HCT116 (cell line): Measurements from ENCODE around the gene REEP3. TPM values are rescaled to one million over a fixed set of nuclear protein-coding genes. Genes with fewer than 3 reads are reported as not detected.

ENCODE experiments used
- ATAC-seq: fragments of 200-7000 bp; cut with Tn5 transposase; 2 replicates; pipeline ENCODE4 v1.9.1; 2020; ENCODE audit warnings: mild to moderate bottlenecking, moderate library complexity
- BruUV-seq: library from RNA; stranded (reverse); fragments of 400-500 nt; replicated peaks from 2 replicates; lab custom pipeline; 2021; lab: Mats Ljungman, UMichigan
- CTCF ChIA-PET: fragments of 300-600 bp; sonication (Branson Sonifier 250); formaldehyde crosslinking; loops from one replicate; lab custom pipeline; 2021; ENCODE audit warnings: antibody characterized with exemption; lab: Charles Lee
- POLR2A ChIA-PET: fragments of 300-600, 350-600 bp; sonication (Branson Sonifier 250); formaldehyde crosslinking; loops from one replicate; lab custom pipeline; 2021; ENCODE audit warnings: antibody characterized with exemption; lab: Charles Lee
- RAD21 ChIA-PET, 2 experiments: fragments of 300-600 bp; sonication (Branson Sonifier 250); formaldehyde crosslinking; loops; one replicate each; lab custom pipeline; 2023; ENCODE audit warnings: low total read pairs in 2 of 2; ENCODE audit not compliant: uncharacterized antibody in 2 of 2, unreplicated experiment in 2 of 2, low non-redundant PET in 1 of 2; lab: Charles Lee
- DNase-seq: peaks from one replicate; pipeline ENCODE4 v3.0.0-alpha.2; 2010; ENCODE audit warnings: low read depth, low spot score
- H2AFZ ChIP-seq: fragments of 200-600 bp; shearing (Covaris generic), sonication (generic); 2 replicates; pipeline ENCODE4 v1.6.1; 2017; ENCODE audit warnings: low read depth, mixed run types, mixed read lengths, antibody characterized with exemption, low read length; ENCODE audit not compliant: poor library complexity, severe bottlenecking
- H3K27ac ChIP-seq: 2 replicates; pipeline ENCODE4 v1.5.1; 2012; ENCODE audit warnings: low read depth, low read length
- H3K27me3 ChIP-seq: fragments of 200-600 bp; sonication (generic); 2 replicates; pipeline ENCODE4 v1.6.1; 2016; ENCODE audit warnings: mixed run types, low read length, mixed read lengths; ENCODE audit not compliant: insufficient read depth
- H3K36me3 ChIP-seq, 2 experiments: fragments of 200-500 bp in 1 of 2; fragments of 200-600 bp in 1 of 2; sonication (Bioruptor generic) in 1 of 2; sonication (generic) in 1 of 2; 2 replicates each; pipeline versions ENCODE4 v1.5.1 to v1.6.1; 2014 to 2016; ENCODE audit warnings: low read length in 2 of 2, inconsistent platforms in 1 of 2, mixed read lengths in 1 of 2, mixed run types in 1 of 2; ENCODE audit not compliant: insufficient read depth in 2 of 2, control insufficient read depth in 1 of 2
- H3K4me1 ChIP-seq, 2 experiments: fragments of 200-600 bp in 1 of 2; sonication (generic) in 1 of 2; 2 replicates each; pipeline versions ENCODE4 v1.5.1 to v1.6.1; 2012 to 2017; ENCODE audit warnings: low read length in 2 of 2, inconsistent platforms in 1 of 2, mild to moderate bottlenecking in 1 of 2, mixed read lengths in 1 of 2, mixed run types in 1 of 2, moderate library complexity in 1 of 2; ENCODE audit not compliant: insufficient read depth in 2 of 2, control insufficient read depth in 1 of 2
- H3K4me2 ChIP-seq: fragments of 200-600 bp; sonication (generic); 2 replicates; pipeline ENCODE4 v1.6.1; 2017; ENCODE audit warnings: mixed run types, low read length, mixed read lengths
- H3K4me3 ChIP-seq, 2 experiments: fragments of 200-600 bp in 1 of 2; sonication (generic) in 1 of 2; replicated peaks in 1 of 2; 2 replicates each; pipeline ENCODE4 v1.5.1; 2011 to 2016; ENCODE audit warnings: low read length in 2 of 2, control low read depth in 1 of 2, low read depth in 1 of 2, mild to moderate bottlenecking in 1 of 2, mixed read lengths in 1 of 2, mixed run types in 1 of 2
- H3K79me2 ChIP-seq: fragments of 200-600 bp; sonication (generic); 2 replicates; pipeline ENCODE4 v1.6.1; 2017; ENCODE audit warnings: mild to moderate bottlenecking, mixed run types, low read length, moderate library complexity, mixed read lengths; ENCODE audit not compliant: insufficient read depth
- H3K9ac ChIP-seq: fragments of 200-600 bp; sonication (generic); 2 replicates; pipeline ENCODE4 v1.6.1; 2016; ENCODE audit warnings: low read length, mixed read lengths
- H3K9me2 ChIP-seq: fragments of 200-600 bp; sonication (generic), shearing (Covaris generic); 2 replicates; pipeline ENCODE4 v1.6.1; 2017; ENCODE audit warnings: mixed run types, mild to moderate bottlenecking, moderate library complexity; ENCODE audit not compliant: insufficient read depth
- H3K9me3 ChIP-seq, 2 experiments: fragments of 200-500 bp in 1 of 2; fragments of 200-600 bp in 1 of 2; sonication (Bioruptor generic) in 1 of 2; sonication (generic) in 1 of 2; 2 replicates each; pipeline ENCODE4 v1.6.1; 2014 to 2017; ENCODE audit warnings: low read length in 2 of 2, mixed read lengths in 2 of 2, inconsistent platforms in 1 of 2, low read depth in 1 of 2, mild to moderate bottlenecking in 1 of 2, mixed run types in 1 of 2, moderate library complexity in 1 of 2; ENCODE audit not compliant: control insufficient read depth in 1 of 2, insufficient read depth in 1 of 2
- H4K20me1 ChIP-seq: fragments of 200-600 bp; sonication (generic), shearing (Covaris generic); 2 replicates; pipeline ENCODE4 v1.6.1; 2017; ENCODE audit warnings: mixed run types, mild to moderate bottlenecking, moderate library complexity; ENCODE audit not compliant: insufficient read depth
- CBX3 ChIP-seq: IDR thresholded peaks from 2 replicates; pipeline ENCODE4 v1.6.1; 2012; ENCODE audit warnings: low read depth
- CEBPB ChIP-seq: IDR thresholded peaks from 2 replicates; pipeline ENCODE4 v1.6.1; 2012; ENCODE audit warnings: low read depth
- JUND ChIP-seq: IDR thresholded peaks from 2 replicates; pipeline ENCODE4 v1.6.1; 2012
- TCF7L2 ChIP-seq: IDR thresholded peaks from 2 replicates; pipeline ENCODE4 v1.7.0; 2011; ENCODE audit warnings: borderline replicate concordance, inconsistent platforms; ENCODE audit not compliant: insufficient read depth, insufficient read length; ENCODE audit errors: extremely low read depth
- YY1 ChIP-seq: IDR thresholded peaks from 2 replicates; pipeline ENCODE4 v1.6.1; 2011; ENCODE audit warnings: low read length, low read depth, moderate library complexity, mild to moderate bottlenecking; ENCODE audit not compliant: insufficient replicate concordance; ENCODE audit errors: extremely low read depth
- intact Hi-C: fragments of 100-400 bp; cut with micrococcal nuclease; formaldehyde crosslinking; loops from 2 replicates; pipeline ENCODE4 v1.10.0; 2022
- total RNA-seq: library from RNA; stranded (reverse); gene quantifications from one replicate; pipeline ENCODE4 v1.2.1, GENCODE V29; 2021; ENCODE audit not compliant: unreplicated experiment
- TF ChIP-seq, protein P1 (sequence below), 3 experiments: fragments of 200-600 bp in 1 of 3; sonication (generic) in 1 of 3; IDR thresholded peaks in 2 of 3; conservative IDR thresholded peaks in 1 of 3; 2 replicates each; pipeline ENCODE4 v1.5.1; 2012 to 2017; ENCODE audit warnings: low read depth in 2 of 3, low read length in 2 of 3, antibody characterized with exemption in 1 of 3, borderline replicate concordance in 1 of 3, control low read depth in 1 of 3, mild to moderate bottlenecking in 1 of 3, mixed read lengths in 1 of 3, mixed run types in 1 of 3, moderate library complexity in 1 of 3; ENCODE audit not compliant: insufficient read depth in 1 of 3

REEP3 gene
- total RNA-seq, 1 experiment from 2014 or later: 41.3 TPM

DNA sequence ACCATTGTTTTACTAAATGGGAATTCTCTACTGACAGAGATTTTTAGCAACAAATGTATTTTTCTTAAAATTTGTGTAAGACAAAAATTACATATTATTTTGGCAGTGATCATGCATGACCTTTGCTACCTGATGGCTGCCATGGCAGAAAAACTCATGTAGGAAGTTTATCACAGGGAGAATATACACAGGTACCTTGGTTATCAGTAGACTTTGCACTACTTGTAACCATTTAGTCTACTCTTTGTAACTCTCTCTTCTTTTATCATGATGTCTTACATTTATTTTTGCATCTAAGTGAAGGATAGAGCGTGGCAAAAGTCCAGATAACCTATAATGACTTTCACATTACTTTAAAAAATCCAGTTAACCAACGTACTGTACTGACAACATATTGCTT, 34.1 kb downstream of the REEP3 start:
- Histone ChIP-seq H3K4me2 (peak overlapping the region; percentile 65), H3K4me3 (no peak overlapping the region), H3K9ac (peak overlapping the region; percentile 58), H3K4me1 (peaks cover 41 to 53% of the 10 kb centered on the region in 2 experiments), H3K36me3 (no peaks in the 10 kb centered on the region), H3K9me3 (no peaks in the 10 kb centered on the region), H2AFZ (no peak overlapping the region), H3K27ac (peak overlapping the region; percentile 84; the same call in 1 of the 2 replicates), H3K9me2 (no peaks in the 10 kb centered on the region), H3K27me3 (no peaks in the 10 kb centered on the region), H4K20me1 (no peaks in the 10 kb centered on the region; the same call in 1 of the 2 replicates), H3K79me2 (peaks cover 82% of the 10 kb centered on the region)
- ATAC-seq (no peak), DNase-seq (no peak)
- intact Hi-C loops: loop anchor here (10.0 kb wide), 1 partner anchor 159 kb away; no protein-coding TSS in a partner anchor
- ChIA-PET CTCF (no interaction called here), POLR2A (no interaction called here), RAD21 (no interaction called here)
- TF ChIP-seq CEBPB: no peak
- no peak for TF ChIP-seq TCF7L2
- TF ChIP-seq, protein P1, sequence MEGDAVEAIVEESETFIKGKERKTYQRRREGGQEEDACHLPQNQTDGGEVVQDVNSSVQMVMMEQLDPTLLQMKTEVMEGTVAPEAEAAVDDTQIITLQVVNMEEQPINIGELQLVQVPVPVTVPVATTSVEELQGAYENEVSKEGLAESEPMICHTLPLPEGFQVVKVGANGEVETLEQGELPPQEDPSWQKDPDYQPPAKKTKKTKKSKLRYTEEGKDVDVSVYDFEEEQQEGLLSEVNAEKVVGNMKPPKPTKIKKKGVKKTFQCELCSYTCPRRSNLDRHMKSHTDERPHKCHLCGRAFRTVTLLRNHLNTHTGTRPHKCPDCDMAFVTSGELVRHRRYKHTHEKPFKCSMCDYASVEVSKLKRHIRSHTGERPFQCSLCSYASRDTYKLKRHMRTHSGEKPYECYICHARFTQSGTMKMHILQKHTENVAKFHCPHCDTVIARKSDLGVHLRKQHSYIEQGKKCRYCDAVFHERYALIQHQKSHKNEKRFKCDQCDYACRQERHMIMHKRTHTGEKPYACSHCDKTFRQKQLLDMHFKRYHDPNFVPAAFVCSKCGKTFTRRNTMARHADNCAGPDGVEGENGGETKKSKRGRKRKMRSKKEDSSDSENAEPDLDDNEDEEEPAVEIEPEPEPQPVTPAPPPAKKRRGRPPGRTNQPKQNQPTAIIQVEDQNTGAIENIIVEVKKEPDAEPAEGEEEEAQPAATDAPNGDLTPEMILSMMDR (IDR thresholded peaks at IDR 0.05 in 2 of 3, conservative IDR thresholded peaks at IDR 0.05 in 1 of 3; ENCODE audit: borderline replicate concordance in 1 of 3, insufficient read depth in 1 of 3, low read depth in 2 of 3, low read length in 2 of 3): no peak
- no peak for TF ChIP-seq JUND
- no peak for TF ChIP-seq YY1
- BruUV-seq: no TSS peak

DNA sequence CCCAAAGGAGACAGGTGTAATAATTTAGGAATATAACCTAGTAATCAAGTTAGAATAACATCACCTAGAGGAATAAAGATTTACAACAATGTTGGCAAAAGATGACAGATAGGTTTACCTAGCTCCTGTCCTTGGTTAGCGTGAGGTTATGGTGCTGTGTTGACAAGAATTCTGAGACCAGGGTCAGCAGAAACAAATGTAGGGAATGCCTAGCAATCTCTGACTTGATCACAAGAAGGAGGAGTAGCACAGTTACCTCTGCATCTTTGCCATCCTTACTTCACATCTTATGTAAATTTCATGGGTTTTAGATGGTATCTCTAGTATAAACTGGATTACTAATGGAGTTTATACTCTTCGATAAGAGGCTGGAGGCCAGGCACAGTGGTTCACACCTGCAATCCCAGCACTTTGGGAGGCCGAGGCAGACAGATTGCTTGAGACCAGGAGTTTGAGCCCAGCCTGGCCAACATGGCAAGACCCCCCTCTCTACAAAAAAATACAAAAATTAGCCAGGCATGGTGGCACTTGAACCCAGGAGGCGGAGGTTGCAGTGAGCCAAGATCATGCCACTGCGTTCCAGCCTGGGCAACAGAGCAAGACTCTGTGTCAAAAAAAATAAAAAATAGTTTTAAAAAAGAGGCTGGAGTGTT, 37.1 kb downstream of the REEP3 start:
- Histone ChIP-seq H3K9me2 (no peaks in the 10 kb centered on the region), H3K36me3 (no peaks in the 10 kb centered on the region), H3K4me1 (peaks cover 21 to 24% of the 10 kb centered on the region in 2 experiments), H3K4me2 (no peak overlapping the region), H2AFZ (no peak overlapping the region), H3K9ac (no peak overlapping the region), H3K4me3 (no peak overlapping the region), H3K79me2 (peaks cover 79% of the 10 kb centered on the region), H3K27me3 (no peaks in the 10 kb centered on the region), H3K9me3 (no peaks in the 10 kb centered on the region), H4K20me1 (no peaks in the 10 kb centered on the region; the same call in 1 of the 2 replicates), H3K27ac (no peak overlapping the region)
- ChIA-PET CTCF (no interaction called here), POLR2A (no interaction called here), RAD21 (no interaction called here)
- BruUV-seq: no TSS peak
- no peak for ATAC-seq
- intact Hi-C loops: loop anchor here (10.0 kb wide), 1 partner anchor 157 kb away; no protein-coding TSS in a partner anchor
- TF ChIP-seq CBX3: no peak
- DNase-seq: no peak
